Nucleus accumbens (tissue), 56 donors: Measurements from ENCODE around the gene CCDC85B.

Experiments used
- DNase-seq, 56 donors: peaks; one replicate each; lab custom pipeline; 2025; lab: John Stamatoyannopoulos, UW

CCDC85B gene

DNA sequence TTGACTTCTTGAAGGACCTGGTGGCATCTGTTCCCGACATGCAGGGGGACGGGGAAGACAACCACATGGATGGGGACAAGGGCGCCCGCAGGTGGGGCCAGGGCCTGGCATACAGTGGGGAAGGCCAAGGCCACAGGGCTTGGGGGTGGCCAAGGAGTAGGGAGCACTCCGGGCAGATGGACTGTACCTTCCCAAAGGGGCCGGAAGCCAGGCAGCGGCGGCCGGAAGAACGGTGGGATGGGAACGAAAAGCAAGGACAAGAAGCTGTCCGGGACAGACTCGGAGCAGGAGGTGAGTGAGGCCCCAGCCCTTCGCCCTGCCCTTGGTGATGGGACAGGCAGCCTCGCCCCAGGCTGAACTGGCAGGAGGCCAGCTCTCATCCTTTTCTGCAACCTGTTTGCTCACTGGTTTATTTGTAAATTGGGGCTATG, 29.9 kb downstream of the CCDC85B start:
- no peak for DNase-seq

DNA sequence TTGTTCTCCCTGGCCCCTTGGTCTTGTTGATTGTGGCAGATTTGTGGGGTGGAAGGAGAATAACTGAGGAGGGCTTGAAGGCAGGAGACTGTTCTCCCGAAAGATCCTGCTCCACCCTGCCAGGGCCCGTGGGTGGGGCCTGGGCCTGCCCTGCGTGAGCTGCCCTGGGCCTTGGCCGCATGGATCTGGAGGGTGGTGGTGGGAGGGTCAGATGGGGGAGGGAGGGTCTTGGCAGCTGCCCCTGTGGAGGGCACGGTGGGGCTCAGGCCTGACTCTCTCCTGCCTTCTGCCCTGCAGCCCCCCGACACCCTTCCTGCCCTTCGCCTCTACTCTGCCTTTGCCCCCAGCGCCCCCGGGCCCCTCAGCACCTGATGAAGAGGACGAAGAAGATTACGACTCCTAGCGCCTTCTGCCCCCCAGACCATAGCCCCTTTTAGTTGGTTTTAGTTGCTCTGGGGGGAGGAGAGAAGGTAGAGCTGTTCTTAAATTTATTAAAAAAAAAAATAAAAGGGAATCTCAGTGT, 30.6 kb downstream of the CCDC85B start:
- DNase-seq = no peak

GRCh38 chr11:65921876-65922275, 31.4 kb downstream of the CCDC85B start:
- no peak for DNase-seq

DNA sequence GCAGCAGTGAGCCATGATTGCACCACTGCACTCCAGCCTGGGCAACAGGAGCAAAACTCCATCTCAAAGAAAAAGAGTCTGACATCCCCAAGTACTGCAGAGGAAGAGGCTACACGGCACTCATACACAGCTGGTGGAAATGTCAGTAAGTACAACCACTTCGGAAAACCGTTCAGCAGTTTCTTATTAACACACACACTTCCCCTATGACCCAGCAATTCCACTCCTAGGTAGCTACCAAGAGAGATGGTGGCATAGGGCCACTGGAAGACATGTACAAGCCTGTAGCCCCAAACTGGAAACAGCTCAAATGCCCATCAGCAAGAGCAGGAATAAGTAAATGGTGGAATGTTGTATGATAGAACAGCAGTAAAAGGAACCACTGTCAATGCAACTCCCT, 32.1 kb downstream of the CCDC85B start:
- no peak for DNase-seq

DNA sequence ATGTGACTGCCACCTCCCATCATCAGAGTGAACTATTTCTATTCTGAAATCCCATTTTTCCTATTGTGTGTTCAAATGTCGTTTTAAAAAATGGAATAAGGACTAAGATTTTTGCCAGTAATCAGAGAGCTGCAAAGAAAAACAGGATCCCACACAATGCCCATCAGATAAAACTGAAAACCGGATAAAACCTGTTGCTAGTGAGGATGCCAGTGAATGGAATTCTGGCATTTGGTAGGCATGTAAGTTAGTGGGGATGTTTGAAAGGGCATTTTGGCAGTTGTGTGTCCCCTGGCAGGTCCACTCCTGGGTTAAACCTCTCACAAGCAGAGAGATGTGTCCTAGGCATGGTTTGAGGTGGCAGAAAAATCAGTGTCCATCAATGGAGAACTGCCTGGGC, 34.9 kb downstream of the CCDC85B start:
- no peak for DNase-seq

DNA sequence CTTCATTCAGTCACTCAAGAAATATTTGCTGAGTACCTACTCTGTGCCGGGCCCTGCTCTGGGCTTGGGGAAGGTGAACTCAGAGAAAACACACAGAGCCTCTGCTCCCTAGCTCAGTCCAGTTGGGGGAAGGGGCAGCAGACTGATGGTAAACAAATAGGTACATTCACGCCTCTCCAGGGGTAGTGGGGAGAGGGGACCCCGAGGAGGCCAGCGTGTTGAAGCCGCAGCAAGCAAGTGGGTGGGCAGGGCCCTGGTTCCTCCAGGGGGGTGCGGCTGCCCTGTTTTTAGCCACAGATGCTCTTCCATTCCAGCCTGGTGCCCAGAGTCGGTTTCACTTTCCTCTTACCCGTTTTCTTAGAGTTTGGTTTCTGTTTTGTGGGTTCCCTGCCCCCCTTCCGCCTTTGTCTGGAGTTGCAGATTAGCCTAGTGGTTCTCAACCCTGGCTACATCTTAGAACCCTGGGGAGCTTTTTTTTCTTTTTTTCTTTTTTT, 37.5 kb downstream of the CCDC85B start:
- peak in 2 of 56 donors; percentile 5 to 36 for DNase-seq

DNA sequence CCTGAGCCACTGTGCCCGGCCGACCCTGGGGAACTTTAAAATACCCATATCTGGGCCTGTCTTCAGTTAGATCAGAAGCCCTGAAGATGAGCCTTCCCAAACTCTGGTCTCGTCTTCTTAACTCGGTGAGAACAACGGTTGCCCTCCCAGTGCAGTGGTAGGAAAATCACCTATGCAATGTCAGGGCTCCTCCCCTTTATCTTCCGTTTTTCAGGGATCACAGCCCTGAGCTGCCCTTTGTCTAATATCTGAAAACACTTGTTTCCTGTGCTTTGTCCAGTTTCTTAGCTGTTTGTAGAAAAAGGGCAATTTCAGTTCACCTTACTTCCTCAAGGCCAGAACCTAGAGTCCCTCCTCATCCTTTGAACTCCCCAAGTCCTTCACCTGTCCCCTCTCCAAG, 38.2 kb downstream of the CCDC85B start:
- no peak for DNase-seq

DNA sequence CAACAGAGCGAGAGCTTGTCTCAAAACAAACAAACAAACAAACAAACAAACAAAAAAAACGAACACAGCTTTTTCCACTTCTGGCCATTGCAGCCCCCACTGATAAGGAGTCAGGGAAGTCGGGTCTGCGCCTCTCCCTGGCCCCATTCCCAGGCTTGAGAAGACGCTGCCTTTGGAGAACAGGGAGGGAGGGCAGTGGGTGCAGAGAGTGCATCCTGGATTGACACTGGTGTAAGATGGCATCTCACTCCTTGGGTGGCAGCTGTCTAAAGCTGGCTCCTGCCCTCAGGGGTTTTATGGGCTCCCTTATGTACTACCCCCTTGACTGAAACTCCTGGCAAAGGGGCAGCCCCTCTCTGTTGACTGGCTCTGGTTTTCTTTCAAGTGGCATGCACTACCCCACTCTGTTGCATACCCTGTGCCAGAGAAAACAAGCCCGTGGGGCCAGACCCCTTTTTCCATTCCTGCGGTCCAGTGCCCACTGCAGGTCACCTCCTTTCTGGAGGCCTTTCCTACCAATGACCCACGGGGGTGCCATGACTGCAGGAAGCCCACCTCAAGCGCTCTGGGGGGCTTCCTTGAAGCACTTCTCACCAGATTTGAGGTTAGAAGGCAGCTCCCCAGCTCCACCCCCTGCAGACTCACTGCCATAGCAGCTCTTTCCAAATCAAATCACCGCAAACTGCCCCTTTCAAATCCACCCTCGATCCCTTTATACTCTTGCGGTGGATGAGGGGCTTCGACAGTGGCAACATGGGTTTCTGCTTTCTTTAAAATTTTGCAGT, 41.5 kb downstream of the CCDC85B start:
- DNase-seq = no peak

DNA sequence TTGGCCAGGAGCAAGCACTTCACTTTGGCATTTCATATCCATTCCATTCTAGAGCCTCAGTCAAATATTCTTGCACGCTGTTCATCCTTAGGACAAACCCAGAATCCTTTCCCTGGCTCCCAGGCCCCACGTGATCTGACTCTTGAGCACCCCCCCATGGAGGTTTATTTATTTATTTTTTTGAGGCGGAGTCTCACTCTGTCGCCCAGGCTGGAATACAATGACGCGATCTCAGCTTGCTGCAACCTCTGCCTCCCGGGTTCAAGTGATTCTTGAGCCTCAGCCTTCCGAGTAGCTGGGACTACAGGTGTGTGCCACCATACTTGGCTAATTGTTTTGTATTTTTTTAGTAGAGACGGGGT, 42.1 kb downstream of the CCDC85B start:
- no peak for DNase-seq

DNA sequence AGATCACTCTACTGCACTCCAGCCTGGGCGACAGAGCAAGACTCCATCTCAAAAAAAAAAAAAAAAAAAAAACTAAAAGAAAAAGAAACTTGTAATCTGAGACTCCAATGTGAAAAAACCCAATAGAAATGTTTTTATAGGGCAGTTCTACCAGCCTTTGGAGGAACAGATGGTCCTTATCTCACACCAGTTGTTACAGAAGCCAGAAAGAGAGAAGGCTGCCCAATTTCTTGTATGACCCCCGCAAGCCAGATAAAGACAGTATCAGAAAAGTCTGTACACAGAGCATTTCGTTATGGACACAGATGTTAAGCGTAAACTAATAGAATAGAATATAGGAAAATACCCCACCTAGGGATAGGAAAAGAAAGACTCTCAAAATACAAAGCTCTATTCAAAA, 43.5 kb downstream of the CCDC85B start:
- DNase-seq = no peak

- DNase-seq = no peak
Measured at GRCh38 chr11:65937766-65938165, 47.3 kb downstream of the CCDC85B start.
